H1 (cell line): ENCODE results near the gene BEST1. TPM values are rescaled to one million over a fixed set of nuclear protein-coding genes. Genes with fewer than 3 reads are reported as not detected.

Source experiments
- CTCF ChIA-PET: fragments of 300-600 bp; sonication (Branson Sonifier 250); formaldehyde crosslinking; loops from one replicate; lab custom pipeline; 2021; ENCODE audit not compliant: partially characterized antibody; lab: Charles Lee
- POLR2A ChIA-PET: fragments of 300-600 bp; sonication (Branson Sonifier 250); formaldehyde crosslinking; loops from one replicate; lab custom pipeline; 2021; ENCODE audit warnings: inconsistent platforms; ENCODE audit not compliant: partially characterized antibody; lab: Charles Lee
- DNase-seq, 2 experiments: peaks; one replicate each; pipeline versions ENCODE4 v3.0.0 to v3.0.0-alpha.2; 2010 to 2022; ENCODE audit warnings: low spot score in 2 of 2, low read depth in 1 of 2, mixed read lengths in 1 of 2
- FAIRE-seq: peaks from 2 replicates; lab custom pipeline; 2011; peaks lifted over from hg19 to GRCh38; lab: Jason Lieb, UNC
- H2AFZ ChIP-seq: 2 replicates; pipeline ENCODE4 v1.8.1; 2012; ENCODE audit warnings: low read length, inconsistent platforms
- H2AK5ac ChIP-seq: 2 replicates; pipeline ENCODE4 v1.6.1; 2013; ENCODE audit warnings: low read depth, low read length
- H2BK120ac ChIP-seq: replicated peaks from 2 replicates; pipeline ENCODE3; 2013; ENCODE audit warnings: low read depth, low read length, inconsistent platforms
- H2BK12ac ChIP-seq: 2 replicates; pipeline ENCODE4 v1.6.1; 2013; ENCODE audit warnings: low read depth, low read length
- H2BK15ac ChIP-seq: 2 replicates; pipeline ENCODE4 v1.6.1; 2013; ENCODE audit warnings: low read length
- H2BK20ac ChIP-seq: 2 replicates; pipeline ENCODE4 v1.6.1; 2013; ENCODE audit warnings: low read length
- H2BK5ac ChIP-seq: 2 replicates; pipeline ENCODE4 v1.6.1; 2013; ENCODE audit warnings: low read depth, low read length
- H3K14ac ChIP-seq: 2 replicates; pipeline ENCODE4 v1.6.1; 2013; ENCODE audit warnings: inconsistent platforms; ENCODE audit not compliant: insufficient read length
- H3K18ac ChIP-seq: 2 replicates; pipeline ENCODE4 v1.6.1; 2013; ENCODE audit warnings: low read length; ENCODE audit errors: extremely low read depth
- H3K23ac ChIP-seq: 2 replicates; pipeline ENCODE4 v1.6.1; 2013; ENCODE audit warnings: inconsistent platforms; ENCODE audit not compliant: insufficient read length
- H3K23me2 ChIP-seq: 2 replicates; pipeline ENCODE4 v1.6.1; 2013; ENCODE audit warnings: low read depth, low read length
- H3K27ac ChIP-seq: 2 replicates; pipeline ENCODE4 v1.6.1; 2011; ENCODE audit warnings: low read depth, low read length, inconsistent platforms
- H3K27me3 ChIP-seq, 4 experiments: replicated peaks in 1 of 4; 1 replicate in 1 of 4; 2 replicates in 3 of 4; pipeline versions ENCODE4 v1.6.1 to v1.8.1; 2011 to 2013; ENCODE audit warnings: low read length in 3 of 4, mild to moderate bottlenecking in 3 of 4, inconsistent platforms in 2 of 4, mixed read lengths in 2 of 4, moderate library complexity in 1 of 4; ENCODE audit not compliant: control insufficient read depth in 3 of 4, insufficient read depth in 3 of 4; ENCODE audit errors: extremely low read depth in 1 of 4
- H3K36me3 ChIP-seq, 4 experiments: 2 replicates each; pipeline versions ENCODE4 v1.6.1 to v1.8.1; 2011 to 2013; ENCODE audit warnings: mild to moderate bottlenecking in 4 of 4, low read length in 3 of 4, moderate library complexity in 2 of 4, control low read depth in 1 of 4, inconsistent platforms in 1 of 4; ENCODE audit not compliant: insufficient read depth in 4 of 4, control insufficient read depth in 2 of 4
- H3K4ac ChIP-seq: replicated peaks from 2 replicates; pipeline ENCODE3; 2013; ENCODE audit warnings: low read length, low read depth, mixed read lengths, inconsistent platforms; ENCODE audit not compliant: insufficient read length
- H3K4me1 ChIP-seq, 4 experiments: replicated peaks in 1 of 4; 1 replicate in 1 of 4; 2 replicates in 3 of 4; pipeline versions ENCODE4 v1.6.1 to v1.8.1; 2011 to 2013; ENCODE audit warnings: low read length in 3 of 4, inconsistent platforms in 2 of 4, mixed read lengths in 1 of 4; ENCODE audit not compliant: insufficient read depth in 4 of 4, control insufficient read depth in 3 of 4
- H3K4me2 ChIP-seq, 2 experiments: 2 replicates each; pipeline versions ENCODE4 v1.6.1 to v1.8.1; 2011 to 2013; ENCODE audit warnings: low read depth in 2 of 2, low read length in 2 of 2, control low read depth in 1 of 2, inconsistent platforms in 1 of 2, mild to moderate bottlenecking in 1 of 2; ENCODE audit not compliant: insufficient read depth in 1 of 2
- H3K4me3 ChIP-seq, 4 experiments: fragments of 200-600, 300-600 bp in 1 of 4; sonication (generic), shearing (Covaris generic), sonication (Bioruptor Twin) in 1 of 4; 2 replicates each; pipeline versions ENCODE4 v1.5.1 to v1.8.1; 2011 to 2016; ENCODE audit warnings: low read length in 4 of 4, low read depth in 3 of 4, control low read depth in 2 of 4, inconsistent platforms in 2 of 4, mild to moderate bottlenecking in 2 of 4, mixed read lengths in 1 of 4, moderate library complexity in 1 of 4; ENCODE audit not compliant: insufficient read depth in 2 of 4; ENCODE audit errors: extremely low read depth in 1 of 4
- H3K56ac ChIP-seq: replicated peaks from 2 replicates; pipeline ENCODE3; 2013; ENCODE audit warnings: low read depth, mild to moderate bottlenecking, mixed read lengths, low read length, inconsistent platforms; ENCODE audit not compliant: insufficient read length
- H3K79me1 ChIP-seq: 2 replicates; pipeline ENCODE4 v1.6.1; 2013; ENCODE audit warnings: low read depth, low read length, control low read depth
- H3K79me2 ChIP-seq, 2 experiments: 2 replicates each; pipeline versions ENCODE4 v1.6.1 to v1.8.1; 2012 to 2013; ENCODE audit warnings: low read length in 2 of 2, mild to moderate bottlenecking in 2 of 2, inconsistent platforms in 1 of 2; ENCODE audit not compliant: insufficient read depth in 2 of 2, control insufficient read depth in 1 of 2
- H3K9ac ChIP-seq, 4 experiments: replicated peaks in 1 of 4; 1 replicate in 1 of 4; 2 replicates in 3 of 4; pipeline versions ENCODE4 v1.6.1 to v1.8.1; 2011 to 2013; ENCODE audit warnings: low read depth in 3 of 4, low read length in 3 of 4, control low read depth in 2 of 4, mild to moderate bottlenecking in 2 of 4, moderate library complexity in 2 of 4, inconsistent platforms in 1 of 4; ENCODE audit errors: extremely low read depth in 1 of 4
- H3K9me3 ChIP-seq, 2 experiments: 2 replicates each; pipeline versions ENCODE4 v1.6.1 to v1.8.1; 2012 to 2013; ENCODE audit warnings: mild to moderate bottlenecking in 2 of 2, moderate library complexity in 2 of 2, control low read depth in 1 of 2, inconsistent platforms in 1 of 2, low read depth in 1 of 2, low read length in 1 of 2, mixed read lengths in 1 of 2; ENCODE audit not compliant: insufficient read depth in 2 of 2
- H4K20me1 ChIP-seq, 2 experiments: replicated peaks in 1 of 2; 2 replicates each; pipeline versions ENCODE3 to v1.8.1; 2011 to 2013; ENCODE audit warnings: inconsistent platforms in 2 of 2, low read length in 2 of 2, mild to moderate bottlenecking in 1 of 2; ENCODE audit not compliant: insufficient read depth in 2 of 2, control insufficient read depth in 1 of 2
- H4K5ac ChIP-seq: 2 replicates; pipeline ENCODE4 v1.6.1; 2013; ENCODE audit warnings: low read length, low read depth, mixed read lengths, inconsistent platforms; ENCODE audit not compliant: insufficient read length
- H4K8ac ChIP-seq: 2 replicates; pipeline ENCODE4 v1.8.0; 2013; ENCODE audit warnings: mild to moderate bottlenecking, moderate library complexity, low read length, inconsistent platforms; ENCODE audit not compliant: insufficient read depth; ENCODE audit errors: extremely low read depth
- H4K91ac ChIP-seq: replicated peaks from 2 replicates; pipeline ENCODE3; 2013; ENCODE audit warnings: low read length, mixed read lengths, inconsistent platforms; ENCODE audit not compliant: insufficient read length
- BCL11A ChIP-seq, 2 experiments: IDR thresholded peaks; one replicate each; pipeline ENCODE4 v1.6.1; 2011; ENCODE audit warnings: low read depth in 2 of 2, low read length in 2 of 2, mild to moderate bottlenecking in 2 of 2
- BRCA1 ChIP-seq: IDR thresholded peaks from 2 replicates; pipeline ENCODE4 v1.6.1; 2012; ENCODE audit warnings: low read depth, low read length, improper control_type of control experiment
- CEBPB ChIP-seq: IDR thresholded peaks from 2 replicates; pipeline ENCODE4 v1.6.1; 2012; ENCODE audit warnings: low read depth, low read length
- EGR1 ChIP-seq: IDR thresholded peaks from 2 replicates; pipeline ENCODE4 v1.6.1; 2011; ENCODE audit warnings: low read depth, low read length, borderline replicate concordance
- KDM1A ChIP-seq: fragments of 200-600, 300-600 bp; sonication (generic); IDR thresholded peaks from 2 replicates; pipeline ENCODE4 v1.7.1; 2016; ENCODE audit warnings: mild to moderate bottlenecking, low read length, borderline replicate concordance
- NANOG ChIP-seq: IDR thresholded peaks from 2 replicates; pipeline ENCODE4 v1.6.1; 2011; ENCODE audit warnings: low read length, low read depth, mild to moderate bottlenecking, inconsistent platforms; ENCODE audit not compliant: insufficient read depth, poor library complexity, severe bottlenecking
- RAD21 ChIP-seq, 2 experiments: IDR thresholded peaks in 1 of 2; conservative IDR thresholded peaks in 1 of 2; 2 replicates each; pipeline ENCODE4 v1.6.1; 2011; ENCODE audit warnings: low read depth in 2 of 2, low read length in 2 of 2, improper control_type of control experiment in 1 of 2, inconsistent platforms in 1 of 2, mild to moderate bottlenecking in 1 of 2, moderate library complexity in 1 of 2
- RFX5 ChIP-seq: IDR thresholded peaks from 2 replicates; pipeline ENCODE4 v1.6.1; 2011; ENCODE audit warnings: low read depth, low read length, improper control_type of control experiment, borderline replicate concordance
- SIRT6 ChIP-seq: IDR thresholded peaks from one replicate; pipeline ENCODE4 v1.7.1; 2012; ENCODE audit warnings: low read length, inconsistent platforms
- SP1 ChIP-seq: IDR thresholded peaks from 2 replicates; pipeline ENCODE4 v1.6.1; 2011; ENCODE audit warnings: low read depth, low read length
- SP2 ChIP-seq: IDR thresholded peaks from 2 replicates; pipeline ENCODE4 v1.6.1; 2012; ENCODE audit warnings: mild to moderate bottlenecking, low read length, inconsistent platforms
- USF2 ChIP-seq: IDR thresholded peaks from 2 replicates; pipeline ENCODE4 v1.6.1; 2011; ENCODE audit warnings: low read length, improper control_type of control experiment
- ZNF274 ChIP-seq: IDR thresholded peaks from 2 replicates; pipeline ENCODE4 v1.7.0; 2012; ENCODE audit warnings: low read length, borderline replicate concordance; ENCODE audit errors: extremely low read depth
- WGBS, 2 experiments: shearing (Covaris generic) in 1 of 2; methylation state at CpG; one replicate each; pipeline versions ENCODE4 v1.1.6 to v1.1.7; 2013 to 2015; ENCODE audit warnings: low lambda C conversion rate in 2 of 2, mixed read lengths in 2 of 2, inconsistent platforms in 1 of 2, low coverage in 1 of 2, missing lambda C conversion rate in 1 of 2; ENCODE audit not compliant: insufficient replicate concordance in 2 of 2, insufficient coverage in 1 of 2, insufficient read length in 1 of 2; ENCODE audit errors: extremely low coverage in 1 of 2, missing lambda C conversion rate in 1 of 2; 5-methylcytosine and 5-hydroxymethylcytosine counted together
- polyA plus RNA-seq, 7 experiments: library from polyadenylated mRNA; depleted of rRNA in 3 of 7; stranded (reverse) in 5 of 7; unstranded in 2 of 7; fragments of >200 nt in 5 of 7; fragments of 200-250 nt in 2 of 7; gene quantifications; 1 replicate in 5 of 7; 2 replicates in 1 of 7; 4 replicates in 1 of 7; pipeline versions ENCODE4 v1.2.1 to v1.2.3, GENCODE V29; 2011 to 2013; ENCODE audit warnings: missing spikeins in 2 of 7, mixed read lengths in 2 of 7
- total RNA-seq: library from RNA; stranded (reverse); fragmentation: NEBNext Ultra II Directional; extraction: Animal tissue kit (Norgen Biotek cat#: 25700); gene quantifications from 2 replicates; pipeline ENCODE4 v1.2.1, GENCODE V29; 2021

Gene BEST1
- total and polyA plus RNA-seq, 2 of the 8 experiments (the other 6 are each of a cell fraction or from before 2014, with no cell fraction given), result 0.22 to 0.62 TPM

GRCh38 chr11:62010935-62011528, 60.9 kb downstream of the BEST1 start:
- no peak overlapping the region for H2BK15ac ChIP-seq
- H3K23ac ChIP-seq, result no peak overlapping the region
- no peak overlapping the region for H3K27ac ChIP-seq
- H3K4ac ChIP-seq, result no peak overlapping the region
- no peak overlapping the region for H3K9ac ChIP-seq
- H4K8ac ChIP-seq, result no peak overlapping the region
- POLR2A ChIA-PET, result interaction anchor here (1.5 to 1.9 kb wide), 4 partner anchors 10 to 45 kb away, joined by 4 to 6 read pairs (median 4); partner anchors contain the start of gene FTH1
- H4K91ac ChIP-seq, result no peak overlapping the region
- CTCF ChIA-PET, result interaction anchor here (0.7 to 1.2 kb wide), 5 partner anchors 9 to 533 kb away, joined by 3 to 5 read pairs (median 3); no protein-coding TSS in a partner anchor
- H4K20me1 ChIP-seq, result no peaks in the 10 kb centered on the region
- H3K14ac ChIP-seq, result no peak overlapping the region
- FAIRE-seq (no peak), DNase-seq (no peak)
- H3K79me1 ChIP-seq, result no peaks in the 10 kb centered on the region
- no peak overlapping the region for H2BK120ac ChIP-seq
- H3K23me2 ChIP-seq, result no peaks in the 10 kb centered on the region
- H3K56ac ChIP-seq, result no peak overlapping the region
- peaks cover 0 to 3% (median 0%) of the 10 kb centered on the region in 4 experiments; a peak in 1 of 7 replicates for H3K4me1 ChIP-seq
- H3K4me3 ChIP-seq, result no peak overlapping the region
- H3K36me3 ChIP-seq, result no peaks in the 10 kb centered on the region
- H4K5ac ChIP-seq, result no peak overlapping the region
- WGBS, 2 experiments, result 91% methylated on average over 4 of the region's 4 CpGs; no CpG with 5 or more reads in 1 of the 2 experiments
- no peak overlapping the region for H2AFZ ChIP-seq
- no peak overlapping the region for H3K4me2 ChIP-seq
- no peak overlapping the region for H2BK12ac ChIP-seq
- no peak overlapping the region for H2BK5ac ChIP-seq
- H3K18ac ChIP-seq, result no peak overlapping the region
- H2BK20ac ChIP-seq, result no peak overlapping the region
- no peaks in the 10 kb centered on the region for H3K79me2 ChIP-seq
- no peaks in the 10 kb centered on the region; a peak in 1 of 4 replicates for H3K9me3 ChIP-seq
- H2AK5ac ChIP-seq, result no peak overlapping the region
- H3K27me3 ChIP-seq, result no peaks in the 10 kb centered on the region
- no peak for TF ChIP-seq SIRT6
- TF ChIP-seq BRCA1, result no peak
- no peak for TF ChIP-seq EGR1
- TF ChIP-seq CEBPB, result no peak
- TF ChIP-seq KDM1A, result no peak
- TF ChIP-seq USF2, result no peak
- no peak for TF ChIP-seq RAD21 (IDR thresholded peaks at IDR 0.05 in 1 of 2, conservative IDR thresholded peaks at IDR 0.05 in 1 of 2; ENCODE audit: low read depth in 2 of 2, low read length in 2 of 2)
- TF ChIP-seq RFX5, result no peak
- TF ChIP-seq SP1, result no peak
- TF ChIP-seq SP2, result no peak
- TF ChIP-seq BCL11A (IDR thresholded peaks at IDR 0.05; ENCODE audit: low read depth in 2 of 2, low read length in 2 of 2), result no peak
- no peak for TF ChIP-seq NANOG
- no peak for TF ChIP-seq ZNF274
